Stimulated activated CD8-positive, alpha-beta memory T cell treated with anti-CD3 and anti-CD28 coated beads, Interleukin-12 subunit alpha, Interleukin-12 subunit beta, amount 100 ng/mL, for 24 hours (primary cell): ENCODE data around the gene KRT33A.

ENCODE experiments used
- DNase-seq: peaks from one replicate; pipeline ENCODE4 v3.0.0-alpha.2; 2020; ENCODE audit errors: extremely low read depth

The KRT33A gene

DNA sequence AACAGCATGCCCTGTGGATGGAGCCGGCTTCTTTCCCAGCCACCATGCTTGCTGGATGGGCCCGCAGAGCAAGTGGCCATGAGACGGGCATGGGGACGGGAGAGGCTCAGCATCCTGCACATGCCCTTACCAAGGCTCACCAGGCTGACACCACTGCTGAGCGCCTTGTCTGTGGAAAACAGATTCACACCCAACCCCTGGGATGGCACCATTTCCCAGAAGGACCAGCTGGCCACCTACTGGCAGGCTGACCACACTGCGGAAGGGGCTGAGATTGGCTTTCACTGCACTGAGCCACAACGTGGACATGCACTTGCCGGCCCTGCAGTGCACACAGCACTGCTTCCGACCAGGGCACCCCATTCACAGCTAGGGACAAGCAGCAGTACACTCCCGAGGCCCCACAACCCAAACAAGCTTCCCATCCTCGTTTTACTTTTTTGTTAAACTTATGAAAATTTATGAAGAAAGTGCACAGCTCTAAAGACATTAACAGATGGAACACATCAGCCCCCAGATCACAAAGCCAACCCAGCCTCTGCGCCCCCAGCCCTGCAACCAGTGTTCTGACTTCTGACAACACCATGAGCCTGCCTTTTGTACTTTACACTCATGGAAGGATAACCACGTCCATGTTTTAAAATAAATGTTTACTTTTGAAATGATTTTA is 21.2 kb downstream of the KRT33A start:
- no peak for DNase-seq

DNA sequence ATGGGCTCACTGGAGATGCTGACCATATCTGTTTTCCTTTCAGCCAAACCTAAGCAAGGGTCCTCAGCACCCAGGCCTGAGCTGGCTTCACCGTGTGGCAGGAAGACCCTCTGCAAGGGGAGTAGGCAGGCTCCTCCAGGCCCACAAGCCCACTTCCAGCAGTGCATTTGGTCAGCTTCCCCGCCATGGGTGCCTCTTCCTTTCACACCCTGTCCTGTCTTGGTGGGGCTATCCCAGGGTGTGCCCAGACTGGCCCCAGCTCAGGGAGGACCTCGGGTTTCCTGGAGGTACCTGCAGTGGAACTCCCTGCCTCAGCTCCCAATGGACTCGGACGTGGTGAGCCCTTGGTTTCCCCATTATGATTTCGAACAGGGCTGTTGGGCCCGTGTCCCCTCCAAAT is 22.4 kb downstream of the KRT33A start:
- DNase-seq, result no peak

DNA sequence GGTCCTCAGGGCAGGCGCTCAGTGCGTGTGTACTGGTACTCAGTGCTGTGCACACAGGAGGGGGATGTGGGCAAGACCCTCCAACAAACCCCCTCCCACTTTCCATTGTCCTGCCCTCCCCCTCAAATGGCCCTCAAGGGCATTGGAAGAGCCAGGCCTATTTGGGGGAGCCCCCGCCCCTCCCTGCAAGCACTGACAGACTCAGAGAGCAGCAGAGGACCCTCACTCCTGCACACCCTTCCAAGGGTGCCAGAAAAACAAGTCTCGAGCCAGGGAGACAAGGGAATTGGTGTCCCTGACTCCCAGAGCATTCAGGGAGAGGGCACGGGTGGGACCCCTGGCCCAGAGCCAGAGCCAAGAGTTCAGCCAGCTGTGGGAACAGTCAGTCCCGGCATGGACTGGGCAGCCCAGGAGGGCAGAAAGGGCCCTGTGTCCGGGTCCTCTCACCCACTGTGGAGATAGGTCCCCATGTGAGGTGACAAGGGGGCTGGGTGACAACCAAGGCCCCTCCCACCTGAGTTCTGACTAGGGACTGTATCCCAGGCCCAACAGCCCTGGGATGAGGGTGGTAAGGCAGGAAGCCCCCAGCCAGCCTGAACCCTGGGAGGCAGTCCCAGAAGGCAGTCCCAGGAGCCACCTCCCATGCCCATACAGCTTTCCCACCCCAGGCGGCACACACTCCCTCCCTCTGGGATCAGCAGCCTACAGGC is 23.1 kb downstream of the KRT33A start:
- DNase-seq, result no peak

DNA sequence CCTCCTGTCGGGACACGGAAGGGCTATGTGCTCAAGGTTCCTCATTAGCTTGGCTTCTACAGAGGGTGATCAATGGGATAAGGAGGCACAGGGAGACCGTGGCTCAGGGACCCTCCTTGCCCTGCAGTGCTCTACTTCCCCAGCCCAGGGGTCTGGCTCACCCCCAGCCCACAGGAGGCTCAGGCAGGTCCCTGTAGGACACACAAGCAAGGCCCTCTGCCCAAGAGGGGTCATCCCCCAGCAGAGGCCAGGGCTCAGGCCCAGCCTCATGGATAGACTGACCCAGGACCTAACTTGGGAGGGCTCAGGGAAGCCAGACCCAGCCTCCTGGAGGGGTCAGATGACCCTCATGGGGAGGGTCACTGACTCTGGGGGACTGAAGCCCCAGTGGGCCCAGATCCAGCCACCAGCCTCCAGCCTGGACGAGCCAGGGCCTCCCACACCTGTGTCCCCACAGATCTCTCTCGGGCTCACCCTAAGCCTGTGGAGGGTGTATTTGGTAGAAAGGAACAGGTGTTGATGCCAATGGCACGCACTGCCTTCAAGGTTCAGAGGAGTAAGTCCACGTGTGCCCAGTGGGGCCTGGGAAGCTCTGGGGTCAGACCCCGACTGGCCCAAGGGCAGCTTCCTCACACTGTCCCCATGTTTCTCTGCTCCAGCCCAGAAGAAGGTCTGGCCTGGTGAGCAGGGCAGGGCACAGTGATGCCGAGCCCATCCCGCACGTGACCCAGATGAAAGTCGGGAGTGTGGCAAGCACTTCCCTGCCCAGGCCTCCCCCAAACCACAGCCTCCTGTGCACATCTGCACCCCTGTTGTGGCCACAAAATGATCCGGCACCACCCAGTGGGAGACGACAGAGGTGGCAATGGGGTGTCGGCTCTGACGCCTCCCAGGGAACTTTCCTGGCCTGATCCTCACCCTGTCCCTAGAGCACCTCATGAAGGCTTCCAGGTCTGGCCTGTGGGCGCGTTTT is 24.2 kb downstream of the KRT33A start:
- no peak for DNase-seq

DNA sequence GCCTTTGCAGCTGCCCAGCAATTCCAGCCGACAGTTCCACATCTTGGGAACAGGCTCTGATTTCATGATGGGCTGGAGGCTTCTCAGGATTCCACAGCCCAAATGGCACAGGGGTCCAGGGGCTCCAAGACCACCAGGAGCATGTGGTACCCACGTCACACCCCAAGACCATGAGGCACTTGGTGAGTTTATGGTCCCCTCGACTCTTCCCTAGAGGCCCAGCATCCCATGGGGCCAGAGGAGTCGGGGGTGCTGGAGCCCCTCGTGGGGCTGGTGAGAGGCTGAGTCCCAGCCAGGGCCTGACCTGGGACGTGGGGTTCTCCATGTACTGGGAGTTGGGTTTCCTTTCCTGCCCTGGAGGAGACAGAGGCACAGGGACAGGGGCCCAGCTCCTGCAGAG is 25.0 kb downstream of the KRT33A start:
- no peak for DNase-seq

DNA sequence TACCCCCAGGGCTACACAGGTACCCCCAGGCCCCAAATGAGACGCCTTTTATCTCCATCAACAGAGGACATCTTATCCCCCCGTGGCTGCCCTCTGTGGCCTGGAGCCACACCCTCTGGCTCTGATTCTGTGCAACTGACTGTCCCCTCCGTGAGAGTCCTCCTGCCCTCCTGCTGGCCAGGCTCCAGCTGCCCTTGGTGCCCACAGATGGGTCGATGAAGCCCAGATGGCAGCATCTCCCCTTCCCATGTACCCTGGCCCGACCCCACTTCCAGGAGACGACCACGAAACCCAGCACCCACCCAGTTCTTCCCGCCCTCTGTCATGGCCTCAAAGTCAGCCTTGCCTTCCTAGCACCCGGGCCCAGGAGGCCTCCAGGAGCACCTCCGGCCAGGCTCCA is 25.5 kb downstream of the KRT33A start:
- DNase-seq, result no peak

DNA sequence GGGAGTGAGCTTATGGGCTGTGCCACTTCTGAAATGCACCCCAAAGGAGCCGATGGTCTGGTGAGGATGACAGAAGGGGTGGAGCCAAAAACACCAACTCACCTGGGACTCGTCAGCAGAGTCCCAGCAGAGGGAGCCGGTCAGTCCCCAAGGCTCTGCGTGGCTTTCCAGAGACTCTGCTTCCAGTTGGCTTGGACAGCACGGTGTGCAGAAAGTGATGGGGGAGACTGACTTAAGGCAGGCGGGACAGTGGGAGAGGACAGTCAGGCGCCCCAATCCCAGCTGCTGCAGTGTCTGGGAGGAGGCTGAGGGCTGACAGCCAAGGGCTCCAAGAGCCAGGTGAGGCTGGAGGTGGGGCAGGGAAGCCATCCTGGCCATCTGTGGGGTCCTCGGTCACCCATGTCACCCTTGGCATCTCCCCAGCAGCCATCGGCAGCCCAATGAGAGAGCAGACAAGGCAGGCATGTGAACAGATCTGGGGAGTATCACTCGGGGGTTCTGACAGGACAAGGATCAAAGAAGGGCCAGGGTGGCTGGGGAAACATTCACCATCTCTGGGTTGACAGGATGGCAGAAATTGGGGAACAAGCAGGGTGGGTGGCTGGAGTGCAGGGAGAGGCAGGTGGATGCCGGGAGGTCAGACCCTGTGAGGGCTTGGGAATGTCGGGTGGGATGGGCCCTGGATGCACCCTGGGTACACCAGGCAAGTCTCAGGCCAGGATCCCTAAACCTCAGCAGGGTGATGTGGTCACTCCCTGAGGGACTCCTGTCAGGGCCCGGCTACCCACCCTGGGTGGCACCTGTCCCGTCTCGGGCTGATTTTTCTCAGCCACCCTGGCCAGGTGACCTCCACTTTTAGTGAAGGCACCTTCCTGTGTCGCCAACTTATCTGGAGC is 26.2 kb downstream of the KRT33A start:
- DNase-seq, result no peak

DNA sequence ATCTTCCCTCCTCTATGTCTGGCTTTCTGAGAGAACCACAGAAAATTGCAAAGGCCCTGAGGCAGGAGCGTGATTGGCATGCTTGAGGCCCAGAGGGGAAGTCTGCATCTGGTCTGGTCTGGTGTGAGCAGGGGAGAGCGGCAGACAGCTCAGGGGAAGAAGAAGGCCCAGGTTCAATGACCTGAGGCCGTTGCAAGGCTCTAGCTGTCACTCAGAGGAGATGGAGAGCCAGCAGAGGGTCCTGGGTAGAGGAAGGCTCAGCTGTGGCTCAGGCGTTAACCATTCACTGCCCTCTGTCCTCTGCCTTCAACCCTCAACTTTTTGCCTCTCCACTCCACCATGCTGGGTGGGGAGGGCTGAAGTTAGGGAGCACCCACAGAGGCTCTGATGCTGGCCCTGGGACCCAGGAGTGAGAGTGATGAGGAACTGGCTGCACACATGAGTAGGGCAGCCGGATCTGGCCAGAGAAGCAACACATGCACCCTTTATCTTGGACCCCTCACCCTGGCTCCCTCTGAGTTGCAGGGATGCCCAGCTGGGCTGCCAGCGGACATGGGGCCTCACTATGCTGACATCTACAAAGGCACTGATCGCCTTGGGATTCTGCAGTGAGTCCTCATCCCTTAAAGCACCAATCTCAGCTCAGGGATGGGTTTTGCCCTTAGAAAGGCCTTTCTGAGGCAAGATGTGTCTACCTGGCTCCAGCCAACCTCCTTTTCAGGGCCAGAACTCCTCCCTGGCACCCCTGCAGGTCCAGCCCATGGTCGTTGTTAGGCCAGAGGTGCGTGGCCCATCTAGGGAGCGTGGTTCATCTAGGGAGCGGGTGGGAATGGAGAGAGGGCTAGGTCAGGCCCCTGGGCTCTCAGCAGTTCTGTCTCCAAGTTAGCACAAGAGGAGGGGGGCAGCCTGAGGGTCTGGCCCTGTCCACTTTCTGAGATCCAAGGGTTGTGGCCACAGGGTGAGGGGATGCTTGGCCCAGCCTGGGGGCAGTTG is 27.4 kb downstream of the KRT33A start:
- DNase-seq, result no peak

DNA sequence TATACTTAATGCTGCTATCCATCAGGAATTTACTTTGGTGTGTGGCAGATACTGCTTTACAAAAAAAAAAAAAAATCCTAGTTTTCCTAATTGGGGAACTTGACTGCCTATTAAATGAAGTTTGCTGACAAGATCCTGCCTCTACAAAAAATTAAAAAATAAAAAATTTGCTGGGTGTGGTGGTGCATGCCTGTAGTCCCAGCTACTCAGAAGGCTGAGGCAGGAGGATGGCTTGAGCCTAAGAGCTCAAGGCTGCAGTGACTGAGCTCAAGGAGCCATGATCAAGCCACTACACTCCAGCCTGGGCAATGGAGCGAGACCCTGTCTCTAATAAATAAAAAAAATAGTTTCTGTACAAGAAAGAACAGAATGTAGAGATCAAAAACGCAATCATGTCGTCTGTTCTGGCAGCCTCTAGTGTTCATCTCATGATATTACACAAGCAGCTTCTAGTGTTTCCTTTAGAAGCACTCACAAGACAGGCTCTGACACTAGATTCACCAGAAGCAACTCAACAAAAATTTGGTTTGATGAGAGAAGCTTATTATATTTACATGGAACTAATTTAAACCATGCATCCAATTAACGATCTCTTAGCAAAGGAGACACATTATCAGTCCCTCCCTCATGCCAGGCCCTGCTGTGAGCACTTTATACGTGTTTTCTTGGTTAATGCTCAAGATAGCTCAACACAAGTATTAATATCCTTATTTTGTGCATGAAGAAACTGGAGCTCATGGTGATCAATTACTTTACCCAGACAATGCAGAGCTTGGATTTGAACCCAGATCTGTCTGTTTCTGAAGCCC is 28.3 kb downstream of the KRT33A start:
- no peak for DNase-seq

DNA sequence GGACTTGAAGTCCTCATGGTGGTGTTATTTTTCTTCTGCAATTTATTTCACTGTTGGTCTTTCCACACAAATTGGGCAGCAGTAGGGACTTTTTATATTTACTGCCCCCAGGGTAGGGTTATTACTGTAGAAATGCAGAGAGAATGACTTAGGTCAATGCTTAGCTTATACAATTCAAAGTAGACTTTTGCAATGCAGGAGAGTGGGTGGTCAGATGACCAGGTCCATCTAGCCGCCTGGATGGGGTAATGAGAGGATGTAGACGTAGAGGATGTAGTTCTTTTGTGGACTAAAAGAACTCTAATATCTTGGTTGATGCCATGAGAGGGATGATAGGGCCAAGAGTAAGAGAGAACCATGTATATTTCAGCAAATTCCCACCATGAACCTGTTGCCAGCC is 32.4 kb downstream of the KRT33A start:
- DNase-seq, result no peak

DNA sequence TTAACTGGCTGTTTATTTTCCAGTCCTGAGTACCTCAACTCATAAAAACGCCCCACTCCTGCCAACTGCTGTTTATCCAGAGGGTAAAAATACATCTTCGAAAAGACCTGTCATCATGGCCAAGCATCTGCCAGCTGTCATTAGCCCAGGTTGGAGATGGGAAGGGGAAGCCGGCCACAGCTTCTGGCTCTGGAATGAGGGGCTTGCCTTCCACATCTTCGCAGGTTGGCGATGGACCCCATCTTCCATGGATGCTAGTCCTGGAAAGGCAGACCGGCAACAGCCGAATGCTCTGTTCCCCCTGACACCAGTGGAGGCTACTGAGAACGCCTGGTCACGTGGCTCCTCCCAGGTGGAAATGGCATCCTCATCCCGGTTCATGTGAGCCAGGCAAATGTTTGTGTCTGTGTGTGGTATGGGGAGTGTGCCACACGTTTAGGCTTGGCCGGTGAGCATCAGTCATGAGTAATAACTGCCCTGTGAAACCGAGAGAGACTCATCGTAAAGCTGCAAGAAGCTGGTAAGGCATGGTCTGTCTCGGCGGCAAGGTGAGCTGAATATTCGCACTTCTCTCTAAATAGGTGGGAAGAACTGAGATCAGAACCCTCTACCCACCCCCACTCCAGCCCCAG is 34.7 kb downstream of the KRT33A start:
- DNase-seq, result no peak

DNA sequence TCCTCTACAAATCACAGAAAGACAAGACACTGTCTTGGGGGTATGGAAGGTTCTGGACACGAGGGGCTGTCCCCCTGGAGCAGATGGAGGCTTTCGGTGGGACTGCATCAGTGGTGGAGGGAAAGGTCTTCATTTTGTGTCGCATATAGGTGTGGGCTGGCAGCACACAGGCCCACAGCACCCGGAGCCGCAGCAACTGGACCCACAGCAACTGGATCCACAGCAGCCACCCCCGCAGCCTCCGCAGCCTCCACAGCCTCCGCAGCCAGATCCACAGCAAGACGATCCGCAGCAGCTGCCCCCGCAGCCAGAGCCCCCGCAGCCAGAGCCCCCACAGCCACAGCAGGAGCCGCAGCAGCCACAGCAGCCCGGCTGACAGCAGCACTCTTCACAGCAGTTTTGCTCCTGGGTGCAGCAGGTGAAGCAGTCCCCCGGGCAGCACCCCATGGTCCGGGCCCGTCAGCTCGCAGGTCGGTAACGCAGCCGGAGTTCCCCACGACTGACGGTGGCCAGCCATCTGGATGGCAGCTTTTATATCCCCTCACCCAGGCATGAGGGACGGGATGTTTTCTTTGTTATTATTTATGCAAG is 35.3 kb downstream of the KRT33A start, which contains the start of gene KRTAP17-1:
KRTAP17-1 (minus strand) TSS at position 507 of the 591 bp plus-strand sequence; CDS start at position 447, 60 bp downstream.
- no peak for DNase-seq

DNA sequence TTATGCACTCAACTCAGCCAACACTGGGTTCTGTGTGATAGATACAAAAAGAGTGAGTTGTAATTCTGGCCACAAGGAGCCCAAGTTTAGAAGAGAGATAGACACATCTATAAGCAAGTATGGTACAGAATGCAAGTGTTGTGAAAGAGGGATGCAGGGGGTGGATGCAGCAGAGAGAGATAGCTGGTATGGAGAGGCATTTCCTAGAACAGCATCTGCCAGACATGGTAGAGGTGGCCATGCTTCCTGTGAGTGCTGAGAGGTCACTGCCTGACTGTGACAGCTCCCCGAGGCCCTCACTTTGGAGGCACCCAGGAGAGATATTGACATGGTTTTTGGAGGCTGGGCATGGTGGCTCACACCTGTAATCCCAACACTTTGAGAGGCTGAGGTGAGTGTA is 39.5 kb downstream of the KRT33A start:
- DNase-seq, result no peak

DNA sequence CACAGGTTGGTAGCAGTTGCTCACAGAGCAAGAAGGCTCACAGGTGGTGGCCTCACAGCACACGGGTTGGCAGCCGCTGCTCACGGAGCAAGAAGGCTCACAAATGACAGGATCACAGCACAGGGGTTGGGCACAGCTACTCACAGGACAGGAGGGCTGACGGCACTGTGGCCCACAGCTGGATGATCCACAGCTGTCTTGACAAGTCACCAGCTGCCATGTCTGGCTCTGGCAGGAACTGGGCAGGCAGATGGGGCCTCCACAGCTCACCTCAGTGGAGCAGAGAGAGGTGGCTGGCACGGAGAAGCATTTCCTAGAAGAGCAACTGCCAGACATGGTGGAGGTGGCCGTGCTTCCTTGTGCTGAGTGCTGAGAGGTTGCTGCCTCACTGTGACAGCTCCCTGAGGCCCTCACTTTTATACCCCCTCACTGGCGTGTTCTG is 41.7 kb downstream of the KRT33A start, which contains the start of gene KRTAP16-1:
KRTAP16-1 (minus strand) TSS at position 392 of the 442 bp plus-strand sequence; CDS start at position 336, 56 bp downstream.
- no peak for DNase-seq

DNA sequence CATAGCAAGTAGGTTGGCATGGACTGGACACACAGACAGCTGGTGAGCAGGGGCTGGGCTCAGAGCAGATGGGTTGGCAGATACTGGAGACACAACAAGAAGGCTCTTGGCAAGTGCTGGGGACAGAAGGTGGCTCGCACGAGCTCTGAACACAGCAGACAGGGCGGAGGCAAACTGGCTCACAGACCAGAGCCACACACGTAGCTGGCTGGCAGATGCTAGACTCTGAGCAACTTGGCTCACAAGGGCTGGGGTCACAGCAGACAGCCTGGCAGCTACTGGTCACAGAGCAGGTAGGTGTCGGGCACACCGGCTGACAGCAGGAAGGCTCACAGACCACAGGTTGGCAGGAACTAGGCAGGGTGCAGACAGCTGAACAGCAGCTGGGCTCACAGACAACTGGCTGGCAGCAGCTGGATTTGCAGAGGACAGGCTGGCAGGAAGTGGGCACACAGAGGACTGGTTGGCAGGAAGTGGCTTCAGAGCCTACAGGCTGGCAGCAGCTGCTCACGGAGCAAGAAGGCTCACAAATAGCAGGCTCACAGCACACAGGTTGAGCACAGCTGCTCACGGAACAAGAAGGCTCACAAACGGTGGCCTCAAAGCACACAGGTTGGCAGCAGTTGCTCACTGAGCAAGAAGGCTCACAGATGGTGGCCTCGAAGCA is 42.2 kb downstream of the KRT33A start:
- no peak for DNase-seq

DNA sequence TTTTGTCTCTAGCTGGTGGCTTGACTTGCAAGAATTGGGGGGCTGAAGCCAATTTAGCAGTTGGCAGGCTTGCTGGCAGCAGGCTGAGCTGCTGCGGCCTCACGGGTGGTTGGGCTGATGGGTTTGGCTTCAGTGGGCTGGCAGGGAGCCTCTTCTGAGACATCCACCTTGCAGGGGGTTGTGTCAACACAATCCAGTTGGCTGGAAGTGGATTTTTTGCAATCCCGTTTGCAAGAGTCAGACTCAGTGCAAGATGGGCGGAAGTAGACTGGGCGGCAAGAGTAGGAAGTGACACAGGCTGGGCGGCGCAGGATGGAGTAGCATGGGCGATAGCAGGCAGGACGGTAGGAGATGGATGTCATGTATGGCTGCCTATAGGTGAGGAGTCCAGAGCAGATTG is 43.0 kb downstream of the KRT33A start:
- DNase-seq, result no peak

DNA sequence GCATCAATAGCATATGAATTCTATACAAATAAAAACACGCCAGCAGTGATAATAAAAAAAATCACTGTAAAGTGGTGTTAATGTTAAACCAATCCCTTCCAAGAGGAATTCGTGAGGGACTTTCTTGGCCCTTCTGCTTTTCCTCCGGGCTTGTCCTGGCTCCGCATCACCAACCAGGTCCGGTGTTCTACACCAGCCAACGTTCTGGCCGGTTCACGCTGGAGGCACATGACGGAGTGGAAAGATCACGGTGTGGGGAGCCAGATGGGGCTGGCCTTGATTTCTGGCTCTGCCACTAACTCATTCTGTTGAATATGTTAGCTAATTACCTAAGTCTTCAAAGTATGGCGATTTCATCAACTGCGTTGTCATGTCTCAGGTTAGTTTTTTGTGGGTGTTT is 46.5 kb downstream of the KRT33A start:
- DNase-seq, result no peak

DNA sequence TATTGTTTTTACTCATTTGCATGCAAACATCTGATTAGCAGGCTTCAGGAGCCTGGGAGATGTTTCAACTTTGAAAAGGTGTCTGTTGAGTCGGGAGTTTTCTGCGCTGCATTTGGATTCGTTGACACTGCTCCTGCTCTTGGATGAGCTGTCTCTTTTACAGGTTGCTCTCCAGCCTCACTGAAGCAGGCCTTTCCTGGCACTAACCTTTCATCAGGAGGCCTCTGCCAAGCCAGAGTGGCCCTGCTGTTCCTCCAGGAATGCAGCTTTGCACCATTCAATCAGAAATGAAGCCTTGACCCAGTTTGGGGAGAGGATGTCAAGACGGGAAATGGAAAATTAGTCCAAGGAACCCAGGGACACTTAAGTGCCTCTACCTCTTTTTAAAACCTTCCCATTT is 47.6 kb downstream of the KRT33A start:
- DNase-seq, result no peak
